ENCODE results near the gene ASB16.

Gene ASB16

GRCh38 chr17:44188576-44189403, 18.3 kb downstream of the ASB16 start:
- no peak for DNase-seq (ENCODE audit: low read depth in 2 of 2)

GRCh38 chr17:44190481-44190880, 20.0 kb downstream of the ASB16 start:
- no peak for DNase-seq (ENCODE audit: low read depth in 2 of 2)

- DNase-seq (ENCODE audit: low read depth in 2 of 2): no peak
Measured at GRCh38 chr17:44191369-44191768, 20.9 kb downstream of the ASB16 start.

GRCh38 chr17:44191941-44192496, 21.5 kb downstream of the ASB16 start:
- DNase-seq (ENCODE audit: low read depth in 2 of 2): no peak

GRCh38 chr17:44192750-44193149, 22.2 kb downstream of the ASB16 start:
- no peak for DNase-seq (ENCODE audit: low read depth in 2 of 2)

- no peak for DNase-seq (ENCODE audit: low read depth in 2 of 2)
Measured at GRCh38 chr17:44193326-44194084, 23.0 kb downstream of the ASB16 start.

GRCh38 chr17:44197107-44197506, 26.6 kb downstream of the ASB16 start:
- no peak for DNase-seq (ENCODE audit: low read depth in 2 of 2)

GRCh38 chr17:44197980-44198720, 27.6 kb downstream of the ASB16 start:
- no peak for DNase-seq (ENCODE audit: low read depth in 2 of 2)

GRCh38 chr17:44198721-44199552, 28.4 kb downstream of the ASB16 start:
- DNase-seq (ENCODE audit: low read depth in 2 of 2): no peak

- peak; percentile 100 for DNase-seq (ENCODE audit: low read depth in 2 of 2)
Measured at GRCh38 chr17:44199553-44200477, 29.3 kb downstream of the ASB16 start, which contains the start of gene ATXN7L3. TSS of gene ATXN7L3 (minus strand) at chr17:44199884. CDS start at chr17:44198070, 1,814 bp downstream.

GRCh38 chr17:44200478-44201155, 30.1 kb downstream of the ASB16 start:
- no peak for DNase-seq (ENCODE audit: low read depth in 2 of 2)

GRCh38 chr17:44202756-44203155, 32.3 kb downstream of the ASB16 start:
- DNase-seq (ENCODE audit: low read depth in 2 of 2): no peak

GRCh38 chr17:44203731-44204440, 33.4 kb downstream of the ASB16 start:
- DNase-seq (ENCODE audit: low read depth in 2 of 2): no peak

GRCh38 chr17:44204441-44204882, 34.0 kb downstream of the ASB16 start:
- DNase-seq (ENCODE audit: low read depth in 2 of 2): no peak

- no peak for DNase-seq (ENCODE audit: low read depth in 2 of 2)
Measured at GRCh38 chr17:44205962-44206824, 35.7 kb downstream of the ASB16 start.

GRCh38 chr17:44206825-44207155, 36.3 kb downstream of the ASB16 start:
- DNase-seq (ENCODE audit: low read depth in 2 of 2): no peak

GRCh38 chr17:44207319-44207718, 36.8 kb downstream of the ASB16 start:
- DNase-seq (ENCODE audit: low read depth in 2 of 2): no peak

- DNase-seq (ENCODE audit: low read depth in 2 of 2): no peak
Measured at GRCh38 chr17:44207743-44208142, 37.2 kb downstream of the ASB16 start.

Data from stimulated activated CD8-positive, alpha-beta memory T cell treated with anti-CD3 and anti-CD28 coated beads, Interleukin-15, amount 100 ng/mL, for 48 hours (primary cell).